Transverse colon (tissue), 4 donors: ENCODE measurements around the gene ATF5.

Experiments used
- CTCF ChIP-seq, 5 experiments: fragments of 200-600 bp in 3 of 5; fragments of 450-650 bp in 2 of 5; sonication (generic) in 3 of 5; IDR thresholded peaks; 1 replicate in 2 of 5; 2 replicates in 3 of 5; pipeline ENCODE4 v1.5.1; 2016 to 2017; ENCODE audit warnings: antibody characterized with exemption in 5 of 5, inconsistent platforms in 3 of 5, mild to moderate bottlenecking in 2 of 5, moderate library complexity in 1 of 5
- EP300 ChIP-seq: sonication (generic); formaldehyde crosslinking; IDR thresholded peaks from one replicate; pipeline ENCODE4 v1.6.1; 2017; ENCODE audit warnings: antibody characterized with exemption, low read depth
- POLR2A ChIP-seq: fragments of 450-650 bp; IDR thresholded peaks from one replicate; pipeline ENCODE4 v1.6.1; 2016; ENCODE audit warnings: antibody characterized with exemption, mild to moderate bottlenecking, moderate library complexity
- POLR2AphosphoS5 ChIP-seq, 3 donors: sonication (generic); formaldehyde crosslinking; IDR thresholded peaks; one replicate each; pipeline ENCODE4 v1.6.1; 2016; ENCODE audit warnings: antibody characterized with exemption in 3 of 3

- TF ChIP-seq CTCF (IDR thresholded peaks at IDR 0.05) = no peak
- TF ChIP-seq POLR2A = no peak
- TF ChIP-seq EP300 = no peak
- TF ChIP-seq POLR2AphosphoS5 (IDR thresholded peaks at IDR 0.05) = no peak
These were observed 22.9 kb downstream of the ATF5 start for GRCh38 chr19:49951806-49952478.
